Prostate gland (tissue), 2 donors: ENCODE measurements around the gene UBE2J2.

Source experiments
- POLR2A ChIP-seq: fragments of 450-650 bp; IDR thresholded peaks from one replicate; pipeline ENCODE4 v1.6.1; 2016; ENCODE audit warnings: antibody characterized with exemption, mild to moderate bottlenecking
- POLR2AphosphoS5 ChIP-seq: sonication (generic); formaldehyde crosslinking; IDR thresholded peaks from one replicate; pipeline ENCODE4 v1.6.1; 2017; ENCODE audit warnings: antibody characterized with exemption
- TF ChIP-seq, protein P1 (sequence below), 4 experiments: fragments of 200-600 bp in 2 of 4; fragments of 450-650 bp in 2 of 4; sonication (generic) in 2 of 4; IDR thresholded peaks; 1 replicate in 3 of 4; 2 replicates in 1 of 4; pipeline ENCODE4 v1.5.1; 2016 to 2019; ENCODE audit warnings: antibody characterized with exemption in 4 of 4, mild to moderate bottlenecking in 2 of 4, moderate library complexity in 2 of 4

GRCh38 chr1:1229770-1230169 is 43.9 kb downstream of the UBE2J2 start:
- TF ChIP-seq, protein P1, sequence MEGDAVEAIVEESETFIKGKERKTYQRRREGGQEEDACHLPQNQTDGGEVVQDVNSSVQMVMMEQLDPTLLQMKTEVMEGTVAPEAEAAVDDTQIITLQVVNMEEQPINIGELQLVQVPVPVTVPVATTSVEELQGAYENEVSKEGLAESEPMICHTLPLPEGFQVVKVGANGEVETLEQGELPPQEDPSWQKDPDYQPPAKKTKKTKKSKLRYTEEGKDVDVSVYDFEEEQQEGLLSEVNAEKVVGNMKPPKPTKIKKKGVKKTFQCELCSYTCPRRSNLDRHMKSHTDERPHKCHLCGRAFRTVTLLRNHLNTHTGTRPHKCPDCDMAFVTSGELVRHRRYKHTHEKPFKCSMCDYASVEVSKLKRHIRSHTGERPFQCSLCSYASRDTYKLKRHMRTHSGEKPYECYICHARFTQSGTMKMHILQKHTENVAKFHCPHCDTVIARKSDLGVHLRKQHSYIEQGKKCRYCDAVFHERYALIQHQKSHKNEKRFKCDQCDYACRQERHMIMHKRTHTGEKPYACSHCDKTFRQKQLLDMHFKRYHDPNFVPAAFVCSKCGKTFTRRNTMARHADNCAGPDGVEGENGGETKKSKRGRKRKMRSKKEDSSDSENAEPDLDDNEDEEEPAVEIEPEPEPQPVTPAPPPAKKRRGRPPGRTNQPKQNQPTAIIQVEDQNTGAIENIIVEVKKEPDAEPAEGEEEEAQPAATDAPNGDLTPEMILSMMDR (IDR thresholded peaks at IDR 0.05): no peak
- TF ChIP-seq POLR2AphosphoS5: no peak
- TF ChIP-seq POLR2A: no peak
